HepG2 (cell line): ENCODE results near the gene SAMD4B. TPM values are rescaled to one million over a fixed set of nuclear protein-coding genes. Genes with fewer than 3 reads are reported as not detected.

Experiments
- BRD4 ChIP-seq: sonication (generic); formaldehyde crosslinking; IDR thresholded peaks from 2 replicates; pipeline ENCODE4 v1.4.0; 2020; ENCODE audit warnings: missing genetic modification reagents
- HCFC1 ChIP-seq: fragments of 150-350 bp; IDR thresholded peaks from 2 replicates; pipeline ENCODE4 v1.6.1; 2014; ENCODE audit warnings: low read depth, low read length
- MED13 ChIP-seq: sonication (generic); formaldehyde crosslinking; IDR thresholded peaks from 2 replicates; pipeline ENCODE4 v1.5.0; 2020; ENCODE audit warnings: missing genetic modification reagents
- NFE2L1 ChIP-seq: sonication (generic); formaldehyde crosslinking; IDR thresholded peaks from 2 replicates; pipeline ENCODE4 v1.4.0; 2020; ENCODE audit warnings: missing genetic modification reagents, mild to moderate bottlenecking, borderline replicate concordance
- SAP130 ChIP-seq: IDR thresholded peaks from 2 replicates; pipeline ENCODE4 v1.6.1; 2016; ENCODE audit warnings: low read depth
- ZNF274 ChIP-seq: sonication (generic); formaldehyde crosslinking; IDR thresholded peaks from 2 replicates; pipeline ENCODE4 v1.5.1; 2020; ENCODE audit warnings: mild to moderate bottlenecking, missing genetic modification reagents
- ZNF598 ChIP-seq: sonication (generic); formaldehyde crosslinking; IDR thresholded peaks from 2 replicates; pipeline ENCODE4 v1.5.1; 2020; ENCODE audit warnings: mild to moderate bottlenecking, missing genetic modification reagents, borderline replicate concordance
- polyA plus RNA-seq, 8 experiments: library from polyadenylated mRNA; depleted of rRNA in 3 of 8; stranded (reverse) in 7 of 8; unstranded in 1 of 8; fragments of >200 nt; fragmentation: Illumina TruSeq in 4 of 8; extraction: Trizol in 4 of 8; gene quantifications; 2 replicates each; pipeline versions ENCODE4 v1.2.1 to v1.2.3, GENCODE V29; 2011 to 2016; ENCODE audit warnings: low read depth in 4 of 8, missing spikeins in 1 of 8, mixed read lengths in 1 of 8; ENCODE audit not compliant: insufficient read depth in 1 of 8
- total RNA-seq, 5 experiments: library from RNA; depleted of rRNA; stranded (reverse); fragments of >200 nt; fragmentation: Illumina TruSeq; extraction: Trizol; gene quantifications; 2 replicates each; pipeline ENCODE4 v1.2.3, GENCODE V29; 2016; ENCODE audit warnings: low read depth in 1 of 5
- TF ChIP-seq, protein P1 (sequence below): sonication (generic); formaldehyde crosslinking; IDR thresholded peaks from 2 replicates; pipeline ENCODE4 v1.9.0; 2022; ENCODE audit warnings: missing genetic modification reagents, mild to moderate bottlenecking, borderline replicate concordance
- TF ChIP-seq, protein P2 (sequence below): sonication (generic); formaldehyde crosslinking; IDR thresholded peaks from 2 replicates; pipeline ENCODE4 v1.8.1; 2022; ENCODE audit warnings: low read depth, mild to moderate bottlenecking, missing genetic modification reagents
- TF ChIP-seq, protein P3 (sequence below): sonication (generic); formaldehyde crosslinking; IDR thresholded peaks from 2 replicates; pipeline ENCODE4 v1.5.1; 2020; ENCODE audit warnings: mild to moderate bottlenecking, missing genetic modification reagents, moderate library complexity
- TF ChIP-seq, protein P4 (sequence below): sonication (generic); formaldehyde crosslinking; IDR thresholded peaks from 2 replicates; pipeline ENCODE4 v1.5.0; 2020; ENCODE audit warnings: missing genetic modification reagents
- TF ChIP-seq, protein P5 (sequence below): sonication (generic); formaldehyde crosslinking; IDR thresholded peaks from 2 replicates; pipeline ENCODE4 v1.8.1; 2023; ENCODE audit warnings: mild to moderate bottlenecking, missing genetic modification reagents
- TF ChIP-seq, protein P6 (sequence below): sonication (generic); formaldehyde crosslinking; IDR thresholded peaks from 2 replicates; pipeline ENCODE4 v1.5.1; 2020; ENCODE audit warnings: mild to moderate bottlenecking, moderate library complexity, missing genetic modification reagents
- TF ChIP-seq, protein P7 (sequence below): sonication (generic); formaldehyde crosslinking; IDR thresholded peaks from 2 replicates; pipeline ENCODE4 v1.5.0; 2020; ENCODE audit warnings: mild to moderate bottlenecking, low read depth, missing genetic modification reagents, borderline replicate concordance

Gene SAMD4B
- total and polyA plus RNA-seq, 2 of the 13 experiments (the other 11 are each of a cell fraction or from before 2014, with no cell fraction given), result 26.0 to 31.8 TPM

DNA sequence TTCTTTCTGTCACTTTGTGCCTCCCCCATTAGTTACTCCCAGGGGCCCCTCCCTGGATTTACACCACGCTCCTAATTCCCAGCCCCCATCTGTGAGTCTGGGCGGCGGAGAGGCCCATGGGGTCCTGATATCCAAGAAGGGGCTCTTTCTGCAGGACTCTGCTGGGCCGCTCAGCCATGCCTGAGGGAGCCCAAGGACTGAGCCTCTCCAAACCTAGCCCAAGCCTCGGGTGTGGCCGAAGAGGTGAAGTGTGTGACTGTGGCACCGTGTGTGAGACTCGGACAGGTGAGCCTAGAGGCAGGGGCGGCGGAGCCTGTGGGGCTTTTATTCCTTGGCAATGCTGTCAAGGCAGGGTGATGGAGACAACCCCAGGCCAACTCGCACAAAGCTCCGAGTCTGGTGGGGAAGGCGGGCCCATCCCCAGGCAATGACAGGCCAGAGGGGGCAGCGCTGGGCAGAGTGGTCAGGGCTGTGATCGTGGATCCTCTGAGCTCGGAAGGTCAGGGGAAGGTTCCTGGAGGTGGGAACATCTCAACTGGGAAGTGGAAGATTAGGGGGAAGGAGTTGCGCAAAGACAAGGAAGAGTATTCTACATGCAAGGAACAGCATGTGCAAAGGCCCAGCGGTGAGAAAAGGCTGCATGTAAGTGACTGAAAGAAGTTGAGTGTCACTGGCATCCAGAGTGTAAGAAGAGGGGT, 71.8 kb downstream of the SAMD4B start (continued):
- TF ChIP-seq NFE2L1 (0 out of 2 replicates have a peak, but pooled peaks have one; percentile 33), BRD4 (CRISPR knock-in tag) (no peak), MED13 (no peak), SAP130 (CRISPR knock-in tag) (peak; percentile 57), HCFC1 (no peak), ZNF598 (CRISPR knock-in tag) (peak; percentile 51; the same call in 1 of the 2 replicates), ZNF274 (CRISPR knock-in tag) (peak; percentile 47; the same call in 1 of the 2 replicates)
- TF ChIP-seq, protein P1, sequence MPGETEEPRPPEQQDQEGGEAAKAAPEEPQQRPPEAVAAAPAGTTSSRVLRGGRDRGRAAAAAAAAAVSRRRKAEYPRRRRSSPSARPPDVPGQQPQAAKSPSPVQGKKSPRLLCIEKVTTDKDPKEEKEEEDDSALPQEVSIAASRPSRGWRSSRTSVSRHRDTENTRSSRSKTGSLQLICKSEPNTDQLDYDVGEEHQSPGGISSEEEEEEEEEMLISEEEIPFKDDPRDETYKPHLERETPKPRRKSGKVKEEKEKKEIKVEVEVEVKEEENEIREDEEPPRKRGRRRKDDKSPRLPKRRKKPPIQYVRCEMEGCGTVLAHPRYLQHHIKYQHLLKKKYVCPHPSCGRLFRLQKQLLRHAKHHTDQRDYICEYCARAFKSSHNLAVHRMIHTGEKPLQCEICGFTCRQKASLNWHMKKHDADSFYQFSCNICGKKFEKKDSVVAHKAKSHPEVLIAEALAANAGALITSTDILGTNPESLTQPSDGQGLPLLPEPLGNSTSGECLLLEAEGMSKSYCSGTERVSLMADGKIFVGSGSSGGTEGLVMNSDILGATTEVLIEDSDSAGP (CRISPR knock-in tag), result peak; percentile 62; the same call in 1 of the 2 replicates
- TF ChIP-seq, protein P2, sequence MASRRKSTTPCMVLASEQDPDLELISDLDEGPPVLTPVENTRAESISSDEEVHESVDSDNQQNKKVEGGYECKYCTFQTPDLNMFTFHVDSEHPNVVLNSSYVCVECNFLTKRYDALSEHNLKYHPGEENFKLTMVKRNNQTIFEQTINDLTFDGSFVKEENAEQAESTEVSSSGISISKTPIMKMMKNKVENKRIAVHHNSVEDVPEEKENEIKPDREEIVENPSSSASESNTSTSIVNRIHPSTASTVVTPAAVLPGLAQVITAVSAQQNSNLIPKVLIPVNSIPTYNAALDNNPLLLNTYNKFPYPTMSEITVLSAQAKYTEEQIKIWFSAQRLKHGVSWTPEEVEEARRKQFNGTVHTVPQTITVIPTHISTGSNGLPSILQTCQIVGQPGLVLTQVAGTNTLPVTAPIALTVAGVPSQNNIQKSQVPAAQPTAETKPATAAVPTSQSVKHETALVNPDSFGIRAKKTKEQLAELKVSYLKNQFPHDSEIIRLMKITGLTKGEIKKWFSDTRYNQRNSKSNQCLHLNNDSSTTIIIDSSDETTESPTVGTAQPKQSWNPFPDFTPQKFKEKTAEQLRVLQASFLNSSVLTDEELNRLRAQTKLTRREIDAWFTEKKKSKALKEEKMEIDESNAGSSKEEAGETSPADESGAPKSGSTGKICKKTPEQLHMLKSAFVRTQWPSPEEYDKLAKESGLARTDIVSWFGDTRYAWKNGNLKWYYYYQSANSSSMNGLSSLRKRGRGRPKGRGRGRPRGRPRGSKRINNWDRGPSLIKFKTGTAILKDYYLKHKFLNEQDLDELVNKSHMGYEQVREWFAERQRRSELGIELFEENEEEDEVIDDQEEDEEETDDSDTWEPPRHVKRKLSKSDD (CRISPR knock-in tag), result no peak
- TF ChIP-seq, protein P3, sequence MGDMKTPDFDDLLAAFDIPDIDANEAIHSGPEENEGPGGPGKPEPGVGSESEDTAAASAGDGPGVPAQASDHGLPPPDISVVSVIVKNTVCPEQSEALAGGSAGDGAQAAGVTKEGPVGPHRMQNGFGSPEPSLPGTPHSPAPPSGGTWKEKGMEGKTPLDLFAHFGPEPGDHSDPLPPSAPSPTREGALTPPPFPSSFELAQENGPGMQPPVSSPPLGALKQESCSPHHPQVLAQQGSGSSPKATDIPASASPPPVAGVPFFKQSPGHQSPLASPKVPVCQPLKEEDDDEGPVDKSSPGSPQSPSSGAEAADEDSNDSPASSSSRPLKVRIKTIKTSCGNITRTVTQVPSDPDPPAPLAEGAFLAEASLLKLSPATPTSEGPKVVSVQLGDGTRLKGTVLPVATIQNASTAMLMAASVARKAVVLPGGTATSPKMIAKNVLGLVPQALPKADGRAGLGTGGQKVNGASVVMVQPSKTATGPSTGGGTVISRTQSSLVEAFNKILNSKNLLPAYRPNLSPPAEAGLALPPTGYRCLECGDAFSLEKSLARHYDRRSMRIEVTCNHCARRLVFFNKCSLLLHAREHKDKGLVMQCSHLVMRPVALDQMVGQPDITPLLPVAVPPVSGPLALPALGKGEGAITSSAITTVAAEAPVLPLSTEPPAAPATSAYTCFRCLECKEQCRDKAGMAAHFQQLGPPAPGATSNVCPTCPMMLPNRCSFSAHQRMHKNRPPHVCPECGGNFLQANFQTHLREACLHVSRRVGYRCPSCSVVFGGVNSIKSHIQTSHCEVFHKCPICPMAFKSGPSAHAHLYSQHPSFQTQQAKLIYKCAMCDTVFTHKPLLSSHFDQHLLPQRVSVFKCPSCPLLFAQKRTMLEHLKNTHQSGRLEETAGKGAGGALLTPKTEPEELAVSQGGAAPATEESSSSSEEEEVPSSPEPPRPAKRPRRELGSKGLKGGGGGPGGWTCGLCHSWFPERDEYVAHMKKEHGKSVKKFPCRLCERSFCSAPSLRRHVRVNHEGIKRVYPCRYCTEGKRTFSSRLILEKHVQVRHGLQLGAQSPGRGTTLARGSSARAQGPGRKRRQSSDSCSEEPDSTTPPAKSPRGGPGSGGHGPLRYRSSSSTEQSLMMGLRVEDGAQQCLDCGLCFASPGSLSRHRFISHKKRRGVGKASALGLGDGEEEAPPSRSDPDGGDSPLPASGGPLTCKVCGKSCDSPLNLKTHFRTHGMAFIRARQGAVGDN (CRISPR knock-in tag), result peak; percentile 57
- TF ChIP-seq, protein P4, sequence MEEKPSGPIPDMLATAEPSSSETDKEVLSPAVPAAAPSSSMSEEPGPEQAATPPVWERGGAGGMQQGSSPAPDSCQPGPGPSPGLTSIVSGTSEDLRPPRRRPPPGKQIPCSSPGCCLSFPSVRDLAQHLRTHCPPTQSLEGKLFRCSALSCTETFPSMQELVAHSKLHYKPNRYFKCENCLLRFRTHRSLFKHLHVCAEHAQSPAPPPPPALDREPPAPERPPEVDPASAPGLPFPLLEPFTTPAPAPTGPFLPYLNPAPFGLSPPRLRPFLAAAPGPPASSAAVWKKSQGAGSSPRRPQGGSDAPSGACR (CRISPR knock-in tag), result no peak
- TF ChIP-seq, protein P5, sequence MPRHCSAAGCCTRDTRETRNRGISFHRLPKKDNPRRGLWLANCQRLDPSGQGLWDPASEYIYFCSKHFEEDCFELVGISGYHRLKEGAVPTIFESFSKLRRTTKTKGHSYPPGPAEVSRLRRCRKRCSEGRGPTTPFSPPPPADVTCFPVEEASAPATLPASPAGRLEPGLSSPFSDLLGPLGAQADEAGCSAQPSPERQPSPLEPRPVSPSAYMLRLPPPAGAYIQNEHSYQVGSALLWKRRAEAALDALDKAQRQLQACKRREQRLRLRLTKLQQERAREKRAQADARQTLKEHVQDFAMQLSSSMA, result 0 out of 2 replicates have a peak, but pooled peaks have one; percentile 56
- TF ChIP-seq, protein P6, sequence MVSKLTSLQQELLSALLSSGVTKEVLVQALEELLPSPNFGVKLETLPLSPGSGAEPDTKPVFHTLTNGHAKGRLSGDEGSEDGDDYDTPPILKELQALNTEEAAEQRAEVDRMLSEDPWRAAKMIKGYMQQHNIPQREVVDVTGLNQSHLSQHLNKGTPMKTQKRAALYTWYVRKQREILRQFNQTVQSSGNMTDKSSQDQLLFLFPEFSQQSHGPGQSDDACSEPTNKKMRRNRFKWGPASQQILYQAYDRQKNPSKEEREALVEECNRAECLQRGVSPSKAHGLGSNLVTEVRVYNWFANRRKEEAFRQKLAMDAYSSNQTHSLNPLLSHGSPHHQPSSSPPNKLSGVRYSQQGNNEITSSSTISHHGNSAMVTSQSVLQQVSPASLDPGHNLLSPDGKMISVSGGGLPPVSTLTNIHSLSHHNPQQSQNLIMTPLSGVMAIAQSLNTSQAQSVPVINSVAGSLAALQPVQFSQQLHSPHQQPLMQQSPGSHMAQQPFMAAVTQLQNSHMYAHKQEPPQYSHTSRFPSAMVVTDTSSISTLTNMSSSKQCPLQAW (CRISPR knock-in tag), result peak; percentile 67
- TF ChIP-seq, protein P7, sequence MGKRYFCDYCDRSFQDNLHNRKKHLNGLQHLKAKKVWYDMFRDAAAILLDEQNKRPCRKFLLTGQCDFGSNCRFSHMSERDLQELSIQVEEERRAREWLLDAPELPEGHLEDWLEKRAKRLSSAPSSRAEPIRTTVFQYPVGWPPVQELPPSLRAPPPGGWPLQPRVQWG, result no peak
- TF ChIP-seq, all 625 proteins: peak for 28
